Measurements from ENCODE around the gene VEZF1.
"Not testable (repeated sequence)": the region's sequence is repeated elsewhere in the genome, so short reads cannot be mapped to it uniquely, and the experiment has no call there.

Gene VEZF1

GRCh38 chr17:57972151-57972550, 15.9 kb downstream of the VEZF1 start:
- DNase-seq, result no peak
- no peak for TF ChIP-seq POLR2A (IDR thresholded peaks at IDR 0.05; ENCODE audit: low read length)
- TF ChIP-seq GATA1 (IDR thresholded peaks at IDR 0.05; ENCODE audit: low read depth, low read length), result no peak

GRCh38 chr17:57971572-57971971, 16.5 kb downstream of the VEZF1 start:
- TF ChIP-seq POLR2A (IDR thresholded peaks at IDR 0.05; ENCODE audit: low read length) (no peak), GATA1 (IDR thresholded peaks at IDR 0.05; ENCODE audit: low read depth, low read length) (no peak)
- DNase-seq, result no peak

- DNase-seq, result no peak
- TF ChIP-seq GATA1 (IDR thresholded peaks at IDR 0.05; ENCODE audit: low read depth, low read length) (no peak), POLR2A (IDR thresholded peaks at IDR 0.05; ENCODE audit: low read length) (no peak)
These were observed 17.3 kb downstream of the VEZF1 start for GRCh38 chr17:57970710-57971109.

DNA sequence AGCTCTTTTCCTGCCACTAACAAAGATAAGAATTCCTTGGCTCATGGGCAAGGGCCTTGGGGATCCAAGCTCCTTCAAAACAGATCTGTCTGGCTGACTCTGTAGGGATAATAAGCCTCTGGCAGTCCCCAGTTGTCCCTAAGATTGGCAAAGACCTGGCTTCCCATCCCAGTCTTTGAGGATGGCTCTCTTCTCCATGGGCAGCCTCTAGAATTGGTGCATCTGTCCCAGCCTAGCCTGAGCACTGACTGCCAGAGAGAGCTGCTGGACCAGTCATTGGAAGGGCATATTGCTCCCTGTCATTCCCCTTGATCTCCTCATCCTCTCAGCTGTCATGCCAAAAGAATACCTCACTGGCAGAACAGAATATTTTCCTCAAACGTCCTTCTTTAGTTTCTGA, 19.6 kb downstream of the VEZF1 start:
- TF ChIP-seq POLR2A (IDR thresholded peaks at IDR 0.05; ENCODE audit: low read length) (no peak), GATA1 (IDR thresholded peaks at IDR 0.05; ENCODE audit: low read depth, low read length) (no peak)
- no peak for DNase-seq

GRCh38 chr17:57966875-57967274, 21.2 kb downstream of the VEZF1 start:
- DNase-seq, result no peak
- no peak for TF ChIP-seq GATA1 (IDR thresholded peaks at IDR 0.05; ENCODE audit: low read depth, low read length)
- no peak for TF ChIP-seq POLR2A (IDR thresholded peaks at IDR 0.05; ENCODE audit: low read length)

GRCh38 chr17:57966246-57966645, 21.8 kb downstream of the VEZF1 start:
- no peak for DNase-seq
- TF ChIP-seq POLR2A (IDR thresholded peaks at IDR 0.05; ENCODE audit: low read length) (no peak), GATA1 (IDR thresholded peaks at IDR 0.05; ENCODE audit: low read depth, low read length) (no peak)

GRCh38 chr17:57965521-57966160, 22.4 kb downstream of the VEZF1 start:
- TF ChIP-seq GATA1 (IDR thresholded peaks at IDR 0.05; ENCODE audit: low read depth, low read length) (no peak), POLR2A (IDR thresholded peaks at IDR 0.05; ENCODE audit: low read length) (no peak)
- no peak for DNase-seq

GRCh38 chr17:57963149-57963511, 24.9 kb downstream of the VEZF1 start:
- TF ChIP-seq POLR2A (IDR thresholded peaks at IDR 0.05; ENCODE audit: low read length) (no peak), GATA1 (IDR thresholded peaks at IDR 0.05; ENCODE audit: low read depth, low read length) (no peak)

DNA sequence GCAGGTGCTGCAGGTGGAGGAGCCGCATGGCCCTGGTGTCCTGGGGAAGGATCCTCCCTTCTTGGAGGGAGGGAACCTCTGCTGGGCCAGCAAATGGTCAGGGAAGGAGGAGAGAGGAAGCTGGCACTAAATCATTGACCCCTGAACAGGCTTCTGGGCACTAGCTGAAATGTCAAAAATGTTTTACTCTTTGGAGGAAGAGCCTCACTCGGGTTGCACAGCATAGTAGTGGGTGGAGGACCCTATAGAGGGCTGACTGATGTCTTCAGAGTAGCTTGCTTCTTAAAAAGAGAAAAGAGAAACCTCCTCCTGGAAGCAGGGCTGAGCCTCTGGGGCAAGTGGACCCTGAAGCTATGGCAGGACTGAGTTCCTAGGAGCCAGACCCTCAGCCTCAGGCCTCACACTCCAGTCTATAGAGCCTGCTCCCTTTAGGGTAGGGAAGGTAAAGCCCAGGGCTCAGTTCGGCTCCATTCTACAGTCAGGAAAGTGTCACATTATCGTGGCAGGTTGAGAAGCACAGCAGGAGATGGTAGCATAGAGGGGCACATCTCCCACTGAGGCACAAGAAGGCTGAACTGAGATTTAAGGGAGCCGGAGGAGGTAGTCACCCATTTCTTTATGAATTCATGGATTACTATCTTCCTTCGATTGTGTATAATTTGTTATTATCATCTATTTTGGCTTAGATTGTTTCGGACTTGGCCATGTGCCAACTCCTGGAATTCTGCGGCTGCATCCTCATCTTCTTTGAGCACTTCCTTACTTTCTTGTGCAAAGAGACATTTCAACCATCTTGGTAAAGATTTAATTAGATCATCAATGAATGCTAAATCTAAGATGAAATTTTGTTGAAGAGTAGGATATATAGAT, 25.5 kb downstream of the VEZF1 start:
- TF ChIP-seq POLR2A (IDR thresholded peaks at IDR 0.05; ENCODE audit: low read length), result no peak
- no peak for TF ChIP-seq GATA1 (IDR thresholded peaks at IDR 0.05; ENCODE audit: low read depth, low read length)
- DNase-seq, result no peak

More at GRCh38 chr17:57963149-57963511, 24.9 kb downstream of the VEZF1 start:
- DNase-seq, result no peak

GRCh38 chr17:57959929-57960328, 28.1 kb downstream of the VEZF1 start:
- TF ChIP-seq POLR2A (IDR thresholded peaks at IDR 0.05; ENCODE audit: low read length), result no peak
- no peak for TF ChIP-seq GATA1 (IDR thresholded peaks at IDR 0.05; ENCODE audit: low read depth, low read length)

GRCh38 chr17:57958391-57958790, 29.7 kb downstream of the VEZF1 start:
- not testable (repeated sequence) for DNase-seq

More at GRCh38 chr17:57959929-57960328, 28.1 kb downstream of the VEZF1 start:
- DNase-seq, result no peak

DNA sequence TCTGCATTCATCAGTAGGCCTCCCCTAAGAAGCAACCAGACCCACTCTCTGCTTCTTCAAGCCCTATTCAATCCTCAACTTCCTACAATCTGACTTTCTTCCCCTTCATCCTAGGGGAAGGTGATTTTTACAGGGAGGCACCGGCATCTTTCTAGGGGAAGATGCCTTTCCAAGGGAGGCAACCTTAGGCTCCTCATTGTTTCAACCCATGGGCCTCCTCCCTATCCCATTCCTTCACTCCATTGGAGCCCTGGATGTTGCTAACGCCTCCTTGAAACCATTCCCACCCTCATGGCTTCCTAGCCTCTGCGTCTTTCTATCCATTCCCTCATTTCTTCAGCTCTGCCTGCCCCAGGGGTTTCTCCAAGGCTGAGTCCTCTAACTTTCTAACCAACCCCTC, 30.2 kb downstream of the VEZF1 start:
- no peak for DNase-seq
- TF ChIP-seq GATA1 (IDR thresholded peaks at IDR 0.05; ENCODE audit: low read depth, low read length), result no peak
- TF ChIP-seq POLR2A (IDR thresholded peaks at IDR 0.05; ENCODE audit: low read length), result no peak

DNA sequence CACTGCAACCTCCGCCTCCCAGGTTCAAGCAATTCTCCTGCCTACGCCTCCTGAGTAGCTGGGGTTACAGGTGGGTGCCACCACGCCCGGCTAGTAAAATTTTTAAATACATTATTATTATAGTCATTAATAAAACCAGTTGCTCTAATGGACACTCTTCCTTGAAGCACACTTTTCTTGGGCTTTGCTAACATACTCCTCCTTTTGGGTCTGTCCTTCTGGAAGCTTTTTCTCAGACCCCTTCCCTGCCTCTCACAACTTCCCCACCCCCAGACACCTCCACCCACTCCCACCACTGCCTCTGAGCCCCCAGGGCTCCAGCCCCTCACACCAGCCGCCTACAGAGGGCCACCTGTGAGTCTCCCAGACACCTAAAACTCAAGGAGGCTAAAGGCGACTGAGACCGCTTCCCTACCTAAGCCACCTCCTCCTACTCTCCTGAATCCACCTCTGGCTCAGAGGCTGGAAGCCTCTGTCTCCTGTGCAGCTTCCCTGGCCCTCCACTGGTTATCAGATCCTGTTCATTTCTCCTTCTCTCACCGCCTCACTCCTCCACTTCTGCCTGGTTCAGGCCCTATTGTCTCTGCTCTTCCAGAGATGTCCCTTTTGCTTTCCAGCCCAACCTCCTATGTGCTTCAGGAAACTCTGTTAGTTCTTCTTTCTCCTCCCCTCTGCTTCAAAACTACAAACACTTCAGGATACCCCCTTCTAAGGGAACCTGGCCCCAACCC, 30.8 kb downstream of the VEZF1 start:
- no peak for TF ChIP-seq POLR2A (IDR thresholded peaks at IDR 0.05; ENCODE audit: low read length)
- TF ChIP-seq GATA1 (IDR thresholded peaks at IDR 0.05; ENCODE audit: low read depth, low read length), result no peak
- DNase-seq, result no peak
